Left renal pelvis (tissue), 4 donors: ENCODE results near the gene AQP6. TPM values are rescaled to one million over a fixed set of nuclear protein-coding genes. Genes with fewer than 3 reads are reported as not detected.

Experiments
- DNase-seq, 4 donors: peaks; one replicate each; pipeline ENCODE4 v3.0.0-alpha.2; 2013; ENCODE audit warnings: low read depth in 4 of 4, low spot score in 3 of 4
- polyA plus RNA-seq, 4 donors: library from polyadenylated mRNA; unstranded; fragments of 120-200 nt; gene quantifications; one replicate each; pipeline ENCODE4 v1.2.1, GENCODE V29; 2013; ENCODE audit not compliant: insufficient read length in 4 of 4

AQP6 gene
- polyA plus RNA-seq, 4 donors, result 0.94 to 19.2 (median 16.6) TPM

DNA sequence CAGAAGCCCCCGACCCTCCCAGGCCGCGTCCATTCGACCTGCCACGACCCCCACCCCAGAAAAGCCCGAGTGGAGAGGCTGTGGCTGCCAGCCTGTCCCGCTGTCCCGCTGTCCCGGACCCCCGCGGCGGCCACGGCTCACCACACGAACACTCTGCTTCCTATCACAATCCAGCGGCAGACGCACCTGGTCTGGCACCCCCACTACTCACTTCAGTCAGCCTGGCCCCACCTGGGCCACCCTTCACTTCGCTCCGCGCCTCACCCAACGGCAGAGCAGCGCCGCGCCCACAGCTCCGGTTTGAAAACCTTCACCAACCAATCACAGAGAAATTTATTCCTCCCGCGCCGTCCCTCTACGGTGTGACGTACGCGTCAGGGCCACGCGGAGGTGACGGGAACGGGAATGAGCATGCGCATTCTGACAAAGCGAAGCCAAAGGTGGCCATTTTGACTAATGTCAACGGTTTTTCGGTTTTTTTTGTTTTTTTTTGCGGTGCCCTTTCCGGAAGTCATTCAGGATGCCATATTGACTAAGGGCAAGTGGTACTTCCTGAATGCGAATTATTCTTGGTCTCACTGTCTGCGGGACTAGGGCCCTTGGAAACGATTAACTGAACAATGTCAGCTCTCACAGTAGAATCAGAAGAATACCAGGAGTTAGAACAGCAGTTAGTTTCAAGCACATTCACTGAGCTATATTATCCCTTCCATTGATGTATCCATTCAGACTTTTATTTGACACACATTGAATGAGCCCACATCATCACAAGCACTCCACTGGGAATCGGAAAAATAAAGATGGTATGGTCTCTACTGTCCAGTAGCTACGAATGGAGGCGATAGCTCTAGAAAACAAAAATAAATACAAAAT is 52.7 kb downstream of the AQP6 start, which contains the start of gene RACGAP1:
TSS of gene RACGAP1 (minus strand) at position 308 of the 873 bp plus-strand sequence. CDS start 8,779 bp downstream, outside the sequence.
- peak; percentile 97 to 99 (median 98) for DNase-seq

DNA sequence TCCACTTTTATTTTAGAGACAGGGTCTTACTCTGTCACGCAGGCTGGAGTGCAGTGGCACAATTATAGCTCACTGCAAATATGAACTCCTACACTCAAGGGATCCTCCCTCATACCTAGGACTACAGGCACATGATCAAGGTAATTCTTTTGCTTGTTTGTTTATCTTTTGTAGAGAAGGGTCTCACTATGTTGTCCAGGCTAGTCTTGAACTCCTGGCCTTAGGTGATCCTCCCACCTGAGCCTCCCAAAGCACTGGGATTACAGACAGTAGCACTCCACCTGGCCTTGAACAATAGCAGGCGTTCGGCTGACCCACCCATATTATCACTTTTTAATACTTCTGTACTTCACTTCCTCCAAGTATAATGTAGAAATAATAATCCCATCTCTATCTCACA is 53.9 kb downstream of the AQP6 start:
- no peak for DNase-seq

Other genes with a start within 250 kb of the AQP6 start
- 100 to 1,000 TPM; 443 to 774 (median 723) TPM for gene TMBIM6, start 231.4 kb upstream of the AQP6 start, polyA plus RNA-seq
- gene NCKAP5L, start 144.5 kb upstream of the AQP6 start, polyA plus RNA-seq, result 10 to 100 TPM; 14.1 to 24.3 (median 19.1) TPM
- gene BCDIN3D, start 129.8 kb upstream of the AQP6 start, polyA plus RNA-seq, result 1 to 10 TPM; 5.3 to 9.6 (median 8.3) TPM
- 10 to 100 TPM in 1 of 4 donors, 1 to 10 TPM in 3; 3.3 to 35.7 (median 3.9) TPM for gene FAIM2, start 69.0 kb upstream of the AQP6 start, polyA plus RNA-seq
- 100 to 1,000 TPM in 3 of 4 donors, under 1 TPM in 1; 0.76 to 242 (median 119) TPM for gene AQP2, start 22.2 kb upstream of the AQP6 start, polyA plus RNA-seq
- gene AQP5, start 11.1 kb upstream of the AQP6 start, polyA plus RNA-seq, result 1 to 10 TPM; 2.0 to 6.8 (median 3.4) TPM
- 10 to 100 TPM; 45.4 to 50.4 (median 49.6) TPM for gene RACGAP1, start 52.5 kb downstream of the AQP6 start, polyA plus RNA-seq
- 10 to 100 TPM in 1 of 4 donors, 1 to 10 TPM in 3; 4.3 to 21.4 (median 4.9) TPM for gene ASIC1, start 84.6 kb downstream of the AQP6 start, polyA plus RNA-seq
- 100 to 1,000 TPM; 102 to 183 (median 175) TPM for gene SMARCD1, start 112.4 kb downstream of the AQP6 start, polyA plus RNA-seq
- gene GPD1, start 131.1 kb downstream of the AQP6 start, polyA plus RNA-seq, result 10 to 100 TPM in 3 of 4 donors, 1 to 10 TPM in 1; 1.5 to 72.2 (median 46.0) TPM
- 10 to 100 TPM; 35.6 to 54.2 (median 52.2) TPM for gene COX14, start 139.3 kb downstream of the AQP6 start, polyA plus RNA-seq
- 10 to 100 TPM; 66.2 to 82.3 (median 75.8) TPM for gene CERS5, start 194.4 kb downstream of the AQP6 start, polyA plus RNA-seq